Measurements from ENCODE around the gene MSX2.

DNA sequence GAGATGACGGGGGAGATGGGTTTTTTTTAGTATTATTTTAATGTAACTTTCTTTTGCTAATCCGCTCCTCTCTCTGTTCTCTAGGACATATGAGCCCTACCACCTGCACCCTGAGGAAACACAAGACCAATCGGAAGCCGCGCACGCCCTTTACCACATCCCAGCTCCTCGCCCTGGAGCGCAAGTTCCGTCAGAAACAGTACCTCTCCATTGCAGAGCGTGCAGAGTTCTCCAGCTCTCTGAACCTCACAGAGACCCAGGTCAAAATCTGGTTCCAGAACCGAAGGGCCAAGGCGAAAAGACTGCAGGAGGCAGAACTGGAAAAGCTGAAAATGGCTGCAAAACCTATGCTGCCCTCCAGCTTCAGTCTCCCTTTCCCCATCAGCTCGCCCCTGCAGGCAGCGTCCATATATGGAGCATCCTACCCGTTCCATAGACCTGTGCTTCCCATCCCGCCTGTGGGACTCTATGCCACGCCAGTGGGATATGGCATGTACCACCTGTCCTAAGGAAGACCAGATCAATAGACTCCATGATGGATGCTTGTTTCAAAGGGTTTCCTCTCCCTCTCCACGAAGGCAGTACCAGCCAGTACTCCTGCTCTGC, 4.8 kb downstream of the MSX2 start:
- TF ChIP-seq EZH2phosphoT487 (IDR thresholded peaks at IDR 0.05; ENCODE audit: borderline replicate concordance) (no peak), CTCF (conservative IDR thresholded peaks at IDR 0.05; ENCODE audit: low read length) (no peak)
